ENCODE measurements around the gene ANXA8L1.
"Not testable (repeated sequence)": the region's sequence is repeated elsewhere in the genome, so short reads cannot be mapped to it uniquely, and the experiment has no call there.

ANXA8L1 gene

DNA sequence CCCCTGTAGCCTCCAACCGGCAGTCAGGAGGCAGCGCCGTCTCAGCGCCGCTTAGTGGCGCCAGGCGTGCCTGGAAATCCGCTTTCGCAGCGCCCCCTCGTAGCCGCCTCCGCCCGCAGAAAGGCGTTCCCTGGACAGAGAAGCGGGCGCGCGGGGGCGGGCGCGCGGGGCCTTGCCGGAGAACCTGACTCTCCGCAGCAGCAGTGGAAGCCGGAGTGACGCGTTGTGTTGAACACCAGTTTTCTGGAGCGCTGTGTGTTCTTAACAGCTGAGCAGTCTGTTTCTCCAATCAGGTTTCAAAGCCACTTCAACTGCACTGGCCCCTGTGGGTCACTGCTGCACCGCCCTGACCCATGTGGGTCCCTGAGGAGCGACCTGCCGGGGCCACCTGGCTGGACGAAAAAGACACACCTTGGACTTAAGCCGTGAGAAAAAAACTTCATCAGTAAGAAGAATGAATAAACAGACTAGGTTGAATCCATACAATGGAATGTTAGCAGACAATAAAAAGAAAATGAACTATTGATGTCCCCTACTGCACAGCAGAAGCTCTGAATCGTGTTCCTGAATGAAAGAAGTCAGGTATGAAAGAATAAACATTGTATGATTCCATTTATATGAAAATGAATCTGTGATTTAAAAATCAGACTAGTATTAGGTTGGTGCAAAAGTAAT, 22.8 kb downstream of the ANXA8L1 start:
- DNase-seq: peak; percentile 43

DNA sequence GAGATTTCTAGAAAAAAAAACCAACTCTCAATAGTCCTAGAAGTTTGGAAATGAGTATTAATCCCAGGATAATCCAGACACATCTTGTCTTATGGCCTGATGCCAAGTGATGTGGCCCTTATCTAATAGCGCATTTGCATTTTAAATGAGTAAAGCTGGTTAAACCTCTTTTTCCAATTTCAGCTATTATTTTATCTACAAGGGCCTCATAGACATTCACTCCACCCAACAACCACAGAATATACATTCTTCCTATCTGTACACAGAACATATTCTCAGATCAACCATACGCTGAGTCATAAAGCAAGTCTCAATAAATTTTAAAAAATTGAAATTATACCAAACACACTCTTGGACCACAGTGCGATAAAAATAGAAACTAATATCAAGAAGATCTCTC, 34.0 kb downstream of the ANXA8L1 start:
- DNase-seq: peak; percentile 57

DNA sequence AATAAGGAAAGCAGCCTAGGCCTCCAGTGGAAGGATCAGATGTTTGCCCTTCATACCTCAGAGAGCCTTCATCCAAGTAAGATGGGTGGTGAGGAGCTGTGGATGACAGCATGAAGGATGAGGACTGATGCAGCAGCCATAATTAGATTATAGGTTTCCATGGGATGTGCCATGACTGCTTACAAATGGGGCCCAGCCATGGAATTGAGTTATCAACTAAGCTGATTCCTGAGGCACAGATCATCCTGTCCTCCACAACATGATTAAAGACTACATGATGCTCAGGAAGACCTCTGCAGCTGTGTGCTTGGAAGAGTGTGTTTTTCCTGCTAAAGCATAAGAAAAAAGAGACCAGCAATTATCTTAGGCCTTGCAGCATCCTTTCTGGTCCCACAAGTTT, 35.5 kb downstream of the ANXA8L1 start:
- not testable (repeated sequence) for DNase-seq

- DNase-seq: not testable (repeated sequence)
Measured at GRCh38 chr10:46412665-46413064, 37.1 kb downstream of the ANXA8L1 start.

- DNase-seq: not testable (repeated sequence)
Measured at GRCh38 chr10:46415291-46415690, 39.7 kb downstream of the ANXA8L1 start.

- DNase-seq: not testable (repeated sequence)
Measured at GRCh38 chr10:46418283-46418682, 42.7 kb downstream of the ANXA8L1 start.

GRCh38 chr10:46419570-46420379, 44.2 kb downstream of the ANXA8L1 start:
- DNase-seq: not testable (repeated sequence)

DNA sequence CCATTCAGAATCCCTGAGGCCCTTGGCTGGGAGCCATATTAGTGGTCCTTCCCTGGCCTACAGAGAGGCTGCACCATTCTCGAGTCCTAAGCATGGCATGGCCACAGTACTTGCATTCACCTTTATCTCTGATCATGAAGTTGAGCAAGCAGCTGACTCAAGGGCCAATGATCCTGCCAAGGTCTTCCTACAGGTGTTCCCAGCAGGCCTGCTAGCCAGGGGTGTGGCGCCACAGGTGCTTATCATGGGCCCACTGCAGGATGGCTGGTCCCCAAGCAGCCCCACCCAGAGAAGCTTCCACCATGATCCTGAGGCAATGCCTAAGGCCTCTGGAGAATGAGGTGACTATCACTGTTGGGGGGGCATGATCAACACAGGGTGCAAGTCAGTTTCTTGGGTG, 48.0 kb downstream of the ANXA8L1 start:
- DNase-seq: not testable (repeated sequence)

- not testable (repeated sequence) for DNase-seq
Measured at GRCh38 chr10:46440942-46441341, 65.4 kb downstream of the ANXA8L1 start.
